Loucy (cell line): ENCODE measurements around the gene ZNF341.

Source experiments
- H2AFZ ChIP-seq: fragments of 200-600 bp; sonication (generic); 2 replicates; pipeline ENCODE4 v1.6.0; 2016; ENCODE audit warnings: antibody characterized with exemption, mild to moderate bottlenecking, low read length, moderate library complexity
- H3F3A ChIP-seq: fragments of 200-600 bp; 2 replicates; pipeline ENCODE4 v1.6.0; 2016; ENCODE audit warnings: antibody characterized with exemption, low read depth, mild to moderate bottlenecking
- H3K27me3 ChIP-seq: fragments of 200-600 bp; sonication (generic); 2 replicates; pipeline ENCODE4 v1.6.1; 2014; ENCODE audit warnings: low read length, mild to moderate bottlenecking; ENCODE audit not compliant: insufficient read depth, poor library complexity, severe bottlenecking
- H3K36me3 ChIP-seq: fragments of 200-600 bp; sonication (generic); 2 replicates; pipeline ENCODE4 v1.6.1; 2016; ENCODE audit warnings: low read length; ENCODE audit not compliant: insufficient read depth
- H3K4me1 ChIP-seq: fragments of 200-600 bp; sonication (generic); 2 replicates; pipeline ENCODE4 v1.5.1; 2014; ENCODE audit warnings: low read length, mild to moderate bottlenecking; ENCODE audit not compliant: insufficient read depth, poor library complexity, severe bottlenecking
- H3K4me2 ChIP-seq: fragments of 200-600 bp; sonication (generic); 2 replicates; pipeline ENCODE4 v1.6.0; 2014; ENCODE audit warnings: antibody characterized with exemption, low read length, low read depth, mild to moderate bottlenecking; ENCODE audit not compliant: poor library complexity, severe bottlenecking
- H3K4me3 ChIP-seq: fragments of 200-600 bp; sonication (generic); 2 replicates; pipeline ENCODE4 v1.5.1; 2014; ENCODE audit warnings: low read length, mild to moderate bottlenecking, mixed read lengths; ENCODE audit not compliant: poor library complexity, severe bottlenecking
- H3K79me2 ChIP-seq: fragments of 200-600 bp; sonication (generic); 2 replicates; pipeline ENCODE4 v1.6.1; 2014; ENCODE audit warnings: low read length; ENCODE audit not compliant: insufficient read depth
- H3K9ac ChIP-seq: fragments of 200-600 bp; sonication (generic); 2 replicates; pipeline ENCODE4 v1.6.0; 2014; ENCODE audit warnings: mild to moderate bottlenecking, low read depth, low read length, moderate library complexity; ENCODE audit not compliant: poor library complexity, severe bottlenecking
- H3K9me2 ChIP-seq: fragments of 200-600 bp; sonication (generic); replicated peaks from 2 replicates; pipeline ENCODE4 v1.6.1; 2016; ENCODE audit warnings: low read depth, low read length, mixed read lengths
- H3K9me3 ChIP-seq: fragments of 200-600 bp; sonication (generic); 2 replicates; pipeline ENCODE4 v1.6.1; 2014; ENCODE audit warnings: mild to moderate bottlenecking, antibody characterized with exemption, low read length, low read depth; ENCODE audit not compliant: insufficient read depth
- H4K20me1 ChIP-seq: fragments of 200-600 bp; sonication (generic); 2 replicates; pipeline ENCODE4 v1.6.0; 2014; ENCODE audit warnings: antibody characterized with exemption, low read length, mild to moderate bottlenecking; ENCODE audit not compliant: insufficient read depth, poor library complexity, severe bottlenecking
- EZH2phosphoT487 ChIP-seq: fragments of 200-600 bp; IDR thresholded peaks from 2 replicates; pipeline ENCODE4 v1.6.1; 2018; ENCODE audit warnings: antibody characterized with exemption, mild to moderate bottlenecking, moderate library complexity, borderline replicate concordance
- TF ChIP-seq, protein P1 (sequence below): fragments of 200-600 bp; sonication (generic); conservative IDR thresholded peaks from 2 replicates; pipeline ENCODE4 v1.5.1; 2014; ENCODE audit warnings: mild to moderate bottlenecking, antibody characterized with exemption, low read length

Gene ZNF341

DNA sequence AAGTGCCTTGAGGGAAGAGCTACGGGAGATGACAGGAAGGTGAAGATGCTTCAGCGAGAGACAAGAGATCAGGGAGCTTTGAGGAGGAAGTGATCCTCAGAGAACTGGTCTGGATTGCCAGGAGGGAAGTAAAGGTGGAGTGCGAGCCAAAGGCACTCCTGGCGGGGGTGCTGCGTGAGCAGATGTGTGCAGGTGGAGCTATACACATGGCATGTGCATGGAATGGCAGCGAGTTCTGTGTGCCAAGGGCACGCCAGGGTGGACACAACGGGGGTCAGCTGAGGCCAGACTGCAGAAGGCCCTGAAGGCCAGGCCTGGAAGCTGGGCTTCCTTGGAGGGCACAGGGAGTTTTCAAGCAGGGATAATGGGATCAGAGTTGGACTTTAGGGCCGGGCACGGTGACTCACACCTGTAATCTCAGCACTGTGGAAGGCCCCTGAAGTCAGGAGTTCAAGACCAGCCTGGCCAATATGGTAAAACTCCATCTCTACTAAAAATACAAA is 17.9 kb upstream of the ZNF341 start:
- H3K4me3 ChIP-seq, result no peak overlapping the region
- no peaks in the 10 kb centered on the region for H3F3A ChIP-seq
- H3K4me2 ChIP-seq, result no peak overlapping the region
- peaks cover 14% of the 10 kb centered on the region for H3K79me2 ChIP-seq
- H3K9ac ChIP-seq, result no peak overlapping the region
- H3K4me1 ChIP-seq, result peaks cover 9% of the 10 kb centered on the region
- H4K20me1 ChIP-seq, result no peaks in the 10 kb centered on the region
- H3K9me3 ChIP-seq, result no peaks in the 10 kb centered on the region
- H3K27me3 ChIP-seq, result no peaks in the 10 kb centered on the region
- no peaks in the 10 kb centered on the region; the same call in 1 of the 2 replicates for H3K36me3 ChIP-seq
- TF ChIP-seq, protein P1, sequence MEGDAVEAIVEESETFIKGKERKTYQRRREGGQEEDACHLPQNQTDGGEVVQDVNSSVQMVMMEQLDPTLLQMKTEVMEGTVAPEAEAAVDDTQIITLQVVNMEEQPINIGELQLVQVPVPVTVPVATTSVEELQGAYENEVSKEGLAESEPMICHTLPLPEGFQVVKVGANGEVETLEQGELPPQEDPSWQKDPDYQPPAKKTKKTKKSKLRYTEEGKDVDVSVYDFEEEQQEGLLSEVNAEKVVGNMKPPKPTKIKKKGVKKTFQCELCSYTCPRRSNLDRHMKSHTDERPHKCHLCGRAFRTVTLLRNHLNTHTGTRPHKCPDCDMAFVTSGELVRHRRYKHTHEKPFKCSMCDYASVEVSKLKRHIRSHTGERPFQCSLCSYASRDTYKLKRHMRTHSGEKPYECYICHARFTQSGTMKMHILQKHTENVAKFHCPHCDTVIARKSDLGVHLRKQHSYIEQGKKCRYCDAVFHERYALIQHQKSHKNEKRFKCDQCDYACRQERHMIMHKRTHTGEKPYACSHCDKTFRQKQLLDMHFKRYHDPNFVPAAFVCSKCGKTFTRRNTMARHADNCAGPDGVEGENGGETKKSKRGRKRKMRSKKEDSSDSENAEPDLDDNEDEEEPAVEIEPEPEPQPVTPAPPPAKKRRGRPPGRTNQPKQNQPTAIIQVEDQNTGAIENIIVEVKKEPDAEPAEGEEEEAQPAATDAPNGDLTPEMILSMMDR, result no peak
- no peak for TF ChIP-seq EZH2phosphoT487
- H3K9me2 ChIP-seq, result no peaks in the 10 kb centered on the region
- no peak overlapping the region for H2AFZ ChIP-seq

GRCh38 chr20:33716498-33716897 is 15.3 kb upstream of the ZNF341 start:
- TF ChIP-seq EZH2phosphoT487, result no peak
- TF ChIP-seq, protein P1, result no peak
- Histone ChIP-seq H3K4me3 (no peak overlapping the region), H4K20me1 (no peaks in the 10 kb centered on the region), H2AFZ (no peak overlapping the region), H3F3A (no peaks in the 10 kb centered on the region), H3K36me3 (no peaks in the 10 kb centered on the region; the same call in 1 of the 2 replicates), H3K9me3 (no peaks in the 10 kb centered on the region), H3K9me2 (no peaks in the 10 kb centered on the region), H3K4me1 (peaks cover 14% of the 10 kb centered on the region), H3K9ac (no peak overlapping the region), H3K27me3 (no peaks in the 10 kb centered on the region), H3K79me2 (peaks cover 25% of the 10 kb centered on the region), H3K4me2 (no peak overlapping the region)

GRCh38 chr20:33719277-33719988 is 12.4 kb upstream of the ZNF341 start:
- no peaks in the 10 kb centered on the region for H3K9me2 ChIP-seq
- peak overlapping the region; percentile 97 for H2AFZ ChIP-seq
- peaks cover 25% of the 10 kb centered on the region for H3K79me2 ChIP-seq
- H3K9ac ChIP-seq, result peak overlapping the region; percentile 84
- H3F3A ChIP-seq, result no peaks in the 10 kb centered on the region
- H4K20me1 ChIP-seq, result no peaks in the 10 kb centered on the region
- no peaks in the 10 kb centered on the region for H3K36me3 ChIP-seq
- TF ChIP-seq, protein P1, result no peak
- TF ChIP-seq EZH2phosphoT487, result no peak
- H3K4me1 ChIP-seq, result peaks cover 14% of the 10 kb centered on the region
- no peaks in the 10 kb centered on the region for H3K27me3 ChIP-seq
- H3K4me3 ChIP-seq, result peak overlapping the region; percentile 91
- H3K9me3 ChIP-seq, result no peaks in the 10 kb centered on the region
- peak overlapping the region; percentile 94 for H3K4me2 ChIP-seq
